ENCODE measurements around the gene SYNE3.

Gene SYNE3

DNA sequence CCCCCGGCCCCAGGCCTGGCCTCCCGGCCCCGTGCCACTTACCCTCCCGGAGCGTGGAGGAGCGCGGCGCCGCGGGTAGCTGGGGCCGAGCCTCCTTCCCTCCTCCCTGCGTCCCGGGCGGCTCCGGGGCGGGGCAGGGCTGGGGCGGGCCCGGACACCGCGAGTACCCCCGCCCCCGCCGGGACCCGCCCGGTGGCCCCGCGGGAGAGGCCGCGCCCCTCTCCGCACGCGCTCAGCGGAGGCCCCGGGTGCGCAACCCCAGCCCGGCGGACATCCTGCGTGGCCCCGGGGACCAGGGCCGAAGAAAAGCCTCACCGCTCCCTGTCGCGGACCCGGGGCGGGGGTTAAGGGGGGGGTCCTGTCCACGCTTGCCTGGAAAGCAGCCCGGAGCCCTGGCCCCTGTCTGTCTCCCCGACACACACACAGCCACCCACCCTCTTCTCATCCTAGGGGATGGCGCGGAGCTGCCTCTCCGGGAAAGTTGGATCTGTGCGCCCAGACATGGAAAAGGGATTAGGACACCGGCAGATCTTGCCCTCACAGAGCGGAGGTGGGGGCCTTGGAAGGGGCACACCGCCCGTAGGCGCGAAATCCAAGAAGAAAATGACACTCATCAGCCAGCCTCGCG, at the start of gene SYNE3:
Gene SYNE3 (minus strand): TSS at position 97 of the 628 bp plus-strand sequence. CDS start 40,829 bp downstream, outside the sequence.
- DNase-seq = no peak

GRCh38 chr14:95564060-95564459, 47.6 kb upstream of the SYNE3 start:
- DNase-seq = no peak

- DNase-seq = no peak
Observed at GRCh38 chr14:95562892-95563685, 46.6 kb upstream of the SYNE3 start.

DNA sequence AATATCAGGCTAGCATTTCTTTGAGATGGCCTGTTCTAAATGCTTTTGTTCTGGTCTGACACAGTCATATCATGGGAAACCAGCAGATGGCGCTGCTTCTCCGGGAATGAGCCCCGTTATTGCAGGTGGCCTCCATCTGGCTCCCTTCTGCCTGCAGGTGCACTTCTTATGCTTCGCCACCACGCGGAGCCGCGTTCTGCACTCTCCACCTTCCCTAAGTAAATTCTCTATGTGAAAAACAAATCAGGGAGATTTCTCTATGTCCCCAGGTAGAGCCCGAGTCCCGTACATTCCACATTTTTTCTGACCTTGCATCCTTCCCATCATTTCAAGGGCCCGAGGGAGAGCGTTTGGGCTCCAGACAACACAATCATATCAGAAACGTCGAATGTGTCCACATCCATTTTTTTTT, 44.6 kb upstream of the SYNE3 start:
- peak; percentile 58 for DNase-seq

GRCh38 chr14:95559203-95559602, 42.8 kb upstream of the SYNE3 start:
- no peak for DNase-seq

GRCh38 chr14:95557832-95558231, 41.4 kb upstream of the SYNE3 start:
- DNase-seq = no peak

GRCh38 chr14:95557291-95557690, 40.8 kb upstream of the SYNE3 start:
- no peak for DNase-seq

DNA sequence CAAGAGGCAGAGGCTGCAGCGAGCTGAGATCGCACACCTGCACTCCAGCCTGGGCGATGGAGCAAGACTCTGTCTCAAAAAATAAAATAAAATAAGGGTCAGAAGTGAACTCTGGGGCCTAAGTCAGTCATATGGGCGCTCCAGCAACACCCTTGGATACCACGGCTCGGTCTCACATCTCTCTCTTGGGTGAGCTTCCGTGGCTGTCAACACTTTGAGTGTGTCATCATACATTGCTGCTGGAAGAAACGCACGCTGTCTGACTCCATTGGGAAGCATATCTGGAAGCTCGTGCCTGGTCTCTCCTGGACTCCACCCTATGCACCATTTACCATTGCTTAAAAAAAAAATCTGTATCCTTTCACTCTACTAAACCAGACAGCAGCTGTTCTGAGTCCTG, 38.6 kb upstream of the SYNE3 start:
- DNase-seq = no peak

DNA sequence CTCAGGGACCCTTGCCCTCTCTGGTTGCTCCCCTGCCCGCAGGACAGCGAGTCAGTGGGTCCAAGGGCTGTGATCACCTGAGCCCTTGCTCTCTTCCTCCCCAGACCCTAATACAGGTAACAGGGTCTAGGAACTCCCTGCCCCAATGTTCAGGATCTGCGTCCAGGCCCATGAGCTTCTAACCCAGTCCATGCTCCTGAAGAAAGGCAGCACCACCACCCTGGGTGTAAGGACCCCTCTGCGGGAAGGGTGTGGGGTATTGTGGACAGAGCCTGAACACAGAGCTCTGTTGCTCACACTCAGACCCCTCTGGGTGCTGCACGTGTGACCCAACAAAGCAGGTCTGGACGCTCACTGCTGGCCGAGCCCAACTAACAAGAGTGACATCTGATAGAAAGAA, 36.7 kb upstream of the SYNE3 start:
- no peak for DNase-seq

DNA sequence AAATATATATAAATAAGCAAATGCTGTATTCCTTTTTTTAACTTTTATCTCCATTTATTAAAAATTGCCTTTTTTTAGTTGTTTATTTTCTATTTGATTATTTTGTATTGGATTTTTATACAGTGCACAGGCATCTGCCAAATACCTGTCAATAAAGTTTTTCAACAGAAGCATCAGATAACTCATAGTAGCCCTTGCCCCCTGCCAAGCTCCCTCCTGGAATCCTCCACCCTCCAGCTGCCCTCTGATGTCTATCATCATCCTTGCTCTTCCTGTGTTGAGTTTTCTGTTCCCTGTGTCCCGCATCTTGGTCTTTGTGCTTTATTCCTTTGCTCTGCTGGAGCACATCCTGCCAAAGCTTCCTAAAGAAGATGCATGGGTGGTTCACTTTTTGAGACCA, 35.0 kb upstream of the SYNE3 start:
- no peak for DNase-seq

DNA sequence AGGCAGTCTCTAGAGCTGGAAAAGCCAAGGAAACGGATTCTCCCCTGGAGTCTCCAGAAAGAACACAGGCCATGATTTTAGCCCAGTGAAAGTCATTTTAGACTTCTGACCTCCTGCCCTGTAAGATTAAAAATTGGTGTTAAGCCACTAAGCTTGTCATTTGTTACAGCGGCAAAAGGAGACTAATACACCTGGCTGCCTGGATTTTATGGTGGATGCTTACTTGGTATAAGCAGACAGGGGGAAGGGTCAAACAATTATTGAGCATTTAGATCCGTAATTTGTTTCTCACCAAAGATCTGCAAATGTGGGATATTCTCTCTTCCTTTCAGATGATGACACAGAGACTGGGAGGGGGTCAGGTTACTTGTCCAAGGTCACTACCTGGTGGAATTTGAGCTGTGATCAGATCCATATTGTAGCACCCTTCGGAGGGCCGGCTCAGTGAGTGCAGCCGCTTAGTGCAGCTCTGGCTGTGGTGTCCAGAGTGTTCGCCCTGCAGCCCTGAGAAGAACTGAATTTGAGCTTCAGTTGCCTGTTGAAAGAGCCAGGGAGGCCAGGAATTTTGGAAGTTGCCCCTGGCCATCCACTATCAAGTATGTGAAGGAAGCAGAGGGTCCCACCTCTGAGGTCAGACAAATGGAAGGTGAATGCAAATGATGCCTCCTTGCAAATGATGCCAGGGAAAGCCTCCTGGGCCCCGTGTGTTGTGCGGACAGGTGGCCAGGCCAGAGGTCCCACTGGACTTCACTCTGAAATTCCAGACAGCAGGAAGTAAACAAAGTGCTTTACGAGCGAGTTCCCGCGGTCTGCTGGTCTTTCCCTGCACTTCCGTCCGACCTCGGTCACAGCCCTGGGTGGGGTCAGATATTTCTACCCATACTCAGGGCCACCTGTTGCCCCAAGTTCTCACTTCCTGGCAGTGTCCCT, 33.5 kb upstream of the SYNE3 start:
- no peak for DNase-seq

GRCh38 chr14:95548328-95548929, 32.0 kb upstream of the SYNE3 start:
- DNase-seq = no peak

GRCh38 chr14:95547626-95548327, 31.3 kb upstream of the SYNE3 start:
- no peak for DNase-seq

- DNase-seq = no peak
Observed at GRCh38 chr14:95547272-95547625, 30.8 kb upstream of the SYNE3 start.

DNA sequence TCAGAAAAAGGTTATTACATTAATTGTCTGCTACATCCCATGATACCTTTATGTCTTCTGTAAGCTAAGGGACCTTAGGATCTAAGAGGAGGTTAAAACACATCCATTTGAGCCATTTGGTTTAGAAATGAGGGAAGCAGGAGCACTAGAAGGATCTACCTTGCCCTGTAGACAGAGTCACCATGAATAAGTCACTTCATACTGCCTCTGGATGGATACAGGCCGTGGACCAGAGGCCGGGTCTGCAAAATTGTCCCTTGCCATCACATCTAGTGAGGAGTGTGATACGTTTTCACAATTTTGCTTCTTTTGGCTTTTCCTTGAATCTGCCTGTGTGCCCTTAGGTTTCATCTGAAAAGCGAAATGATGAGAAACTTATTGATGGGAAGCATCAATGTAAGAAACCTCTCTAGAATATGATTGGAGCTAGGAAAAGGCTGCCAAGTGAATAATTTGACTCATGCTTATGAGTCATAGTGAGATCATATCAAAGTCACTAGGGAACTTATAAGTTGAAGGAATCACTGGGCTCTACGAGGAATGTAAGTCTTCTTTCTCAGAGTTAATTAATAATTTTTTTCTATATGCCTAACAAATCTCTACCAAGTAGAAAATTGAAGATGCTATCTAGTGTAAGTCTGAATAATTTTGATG, 29.2 kb upstream of the SYNE3 start:
- DNase-seq = peak; percentile 50

GRCh38 chr14:95544588-95544987, 28.1 kb upstream of the SYNE3 start:
- DNase-seq = no peak

DNA sequence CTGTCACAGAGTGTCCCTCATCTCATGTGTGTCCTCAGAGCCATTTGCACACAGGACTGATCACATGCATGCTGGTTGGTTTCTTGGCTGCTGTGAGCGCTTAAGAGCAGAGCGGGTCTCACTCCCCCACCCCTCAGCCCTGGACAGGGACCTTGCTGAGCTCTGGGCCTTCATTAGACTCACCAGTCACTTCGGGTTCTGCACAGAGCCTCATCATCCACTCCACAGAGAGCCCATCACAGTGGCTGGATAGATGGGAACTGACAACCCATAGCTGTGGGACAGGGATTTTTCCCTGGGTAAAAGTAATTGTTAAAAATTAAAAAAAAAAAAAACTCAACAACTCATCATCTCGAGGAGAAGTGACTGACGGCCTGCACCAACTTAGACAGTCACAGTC, 26.6 kb upstream of the SYNE3 start:
- DNase-seq = no peak

DNA sequence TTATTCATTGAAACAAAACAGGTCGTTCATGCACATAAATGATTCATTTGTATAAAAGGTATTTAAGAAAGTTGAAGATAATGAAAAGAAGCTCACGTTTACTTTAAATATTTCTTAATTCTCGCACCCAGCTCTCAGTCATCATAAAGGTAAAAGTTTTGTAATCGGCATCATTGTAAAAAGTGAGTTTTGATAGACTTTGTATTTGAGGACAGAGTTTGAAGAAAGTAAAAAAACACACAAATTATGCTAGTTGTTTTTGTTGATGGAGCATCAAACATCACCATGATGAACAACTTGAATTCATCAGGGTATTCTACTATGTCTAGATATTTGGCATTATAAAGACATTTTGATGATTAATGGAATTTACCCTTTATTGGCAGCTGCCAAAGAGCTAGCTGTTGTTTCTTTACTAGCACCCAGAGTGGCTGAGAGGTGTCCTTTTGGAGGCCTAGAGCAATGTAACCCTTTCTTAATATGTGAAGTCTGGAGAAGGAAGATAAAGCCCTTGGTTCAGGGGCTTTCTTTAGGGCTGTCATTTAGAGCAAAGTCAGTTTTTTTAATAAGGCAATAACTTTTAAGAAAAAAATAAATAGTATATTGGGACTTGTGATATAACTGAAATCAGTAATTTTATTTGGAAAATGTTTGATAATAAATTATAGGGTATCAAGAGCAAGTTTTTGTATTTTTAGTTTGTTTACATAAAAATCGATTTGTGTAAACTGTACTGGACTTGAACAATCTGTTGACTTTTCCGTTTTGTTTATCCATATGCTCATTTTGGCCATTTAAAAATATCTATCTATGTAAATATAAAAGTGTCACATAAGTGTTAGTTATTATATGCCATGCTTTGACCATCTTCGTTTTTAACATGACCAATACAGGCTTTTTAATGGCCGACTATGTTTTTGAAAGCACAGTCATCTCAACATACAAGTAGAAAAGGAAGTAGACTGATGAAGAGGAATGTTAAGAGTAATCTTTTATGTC, 25.8 kb upstream of the SYNE3 start:
- no peak for DNase-seq

- no peak for DNase-seq
Observed at GRCh38 chr14:95541346-95541745, 24.9 kb upstream of the SYNE3 start.

GRCh38 chr14:95540236-95540855, 23.9 kb upstream of the SYNE3 start:
- DNase-seq = no peak
